Measurements from ENCODE around the gene EGFR.

DNA sequence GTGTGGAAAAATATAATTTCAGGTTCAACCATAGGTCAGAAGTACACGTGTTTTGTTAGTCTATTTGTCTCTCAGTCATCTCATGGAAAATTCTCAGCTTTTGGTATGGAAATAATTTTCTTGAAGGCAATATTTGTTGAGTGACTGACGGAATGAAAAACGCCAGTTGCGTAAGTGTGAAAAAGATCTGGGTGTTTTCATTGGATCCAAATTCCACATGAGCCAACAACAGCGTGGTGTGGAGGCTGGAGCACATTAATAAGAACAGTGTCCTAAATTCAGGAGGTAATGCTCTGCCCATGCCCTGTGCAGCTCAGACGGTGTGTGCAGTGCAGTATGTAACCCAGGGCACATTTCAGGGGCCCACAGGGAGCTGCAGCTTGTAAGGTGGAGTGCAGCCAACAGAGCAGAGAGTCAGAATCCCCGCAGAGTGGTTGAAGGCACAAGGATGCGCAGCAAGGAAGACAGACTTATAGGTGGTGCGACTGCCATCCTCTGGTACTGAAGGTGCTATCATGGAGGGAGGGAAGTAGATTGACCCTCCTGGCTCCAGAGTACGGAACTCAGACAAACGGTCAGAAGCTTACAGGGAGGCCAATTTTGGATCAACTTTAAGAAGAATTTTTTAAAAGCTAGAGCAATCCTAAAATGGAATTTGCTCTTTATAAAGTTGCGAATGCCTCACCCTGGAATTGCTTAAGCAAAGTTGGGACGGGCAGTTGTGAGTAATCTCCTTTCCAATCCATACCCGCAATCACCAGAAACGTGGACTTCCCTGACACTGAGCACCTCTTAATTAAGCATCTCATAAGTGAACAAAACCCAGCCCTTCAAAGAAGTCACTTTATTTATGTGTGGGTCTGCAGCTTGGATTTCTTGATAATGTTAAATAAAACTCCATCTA lies 38.0 kb downstream of the EGFR start:
- TF ChIP-seq POLR2AphosphoS5 (IDR thresholded peaks at IDR 0.05) = no peak
- TF ChIP-seq, protein P1, sequence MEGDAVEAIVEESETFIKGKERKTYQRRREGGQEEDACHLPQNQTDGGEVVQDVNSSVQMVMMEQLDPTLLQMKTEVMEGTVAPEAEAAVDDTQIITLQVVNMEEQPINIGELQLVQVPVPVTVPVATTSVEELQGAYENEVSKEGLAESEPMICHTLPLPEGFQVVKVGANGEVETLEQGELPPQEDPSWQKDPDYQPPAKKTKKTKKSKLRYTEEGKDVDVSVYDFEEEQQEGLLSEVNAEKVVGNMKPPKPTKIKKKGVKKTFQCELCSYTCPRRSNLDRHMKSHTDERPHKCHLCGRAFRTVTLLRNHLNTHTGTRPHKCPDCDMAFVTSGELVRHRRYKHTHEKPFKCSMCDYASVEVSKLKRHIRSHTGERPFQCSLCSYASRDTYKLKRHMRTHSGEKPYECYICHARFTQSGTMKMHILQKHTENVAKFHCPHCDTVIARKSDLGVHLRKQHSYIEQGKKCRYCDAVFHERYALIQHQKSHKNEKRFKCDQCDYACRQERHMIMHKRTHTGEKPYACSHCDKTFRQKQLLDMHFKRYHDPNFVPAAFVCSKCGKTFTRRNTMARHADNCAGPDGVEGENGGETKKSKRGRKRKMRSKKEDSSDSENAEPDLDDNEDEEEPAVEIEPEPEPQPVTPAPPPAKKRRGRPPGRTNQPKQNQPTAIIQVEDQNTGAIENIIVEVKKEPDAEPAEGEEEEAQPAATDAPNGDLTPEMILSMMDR (IDR thresholded peaks at IDR 0.05) = no peak
- TF ChIP-seq POLR2A (IDR thresholded peaks at IDR 0.05) = no peak

Data from prostate gland (tissue), 2 donors.